HEK293 (cell line): ENCODE measurements around the gene OTOF.

Source experiments
- CTCF ChIA-PET: fragments of 350-600 bp; formaldehyde crosslinking; extraction: SDS; loops from one replicate; lab custom pipeline; 2021; ENCODE audit warnings: antibody characterized with exemption; lab: Yijun Ruan, JAX
- POLR2A ChIA-PET: fragments of 300-600 bp; formaldehyde crosslinking; extraction: SDS; loops from one replicate; lab custom pipeline; 2020; ENCODE audit warnings: antibody characterized with exemption, inconsistent platforms; lab: Yijun Ruan, JAX
- H3K27ac ChIP-seq: fragments of 200-500 bp; sonication (Bioruptor generic); 2 replicates; pipeline ENCODE4 v1.5.1; 2014; ENCODE audit warnings: low read depth, low read length, control low read depth, inconsistent platforms; ENCODE audit errors: extremely low read depth
- H3K36me3 ChIP-seq, 2 experiments: fragments of 200-500 bp in 1 of 2; sonication (Bioruptor generic) in 1 of 2; 1 replicate in 1 of 2; 2 replicates in 1 of 2; pipeline ENCODE4 v1.5.1; 2014 to 2017; ENCODE audit warnings: inconsistent platforms in 2 of 2, low read length in 2 of 2; ENCODE audit not compliant: control insufficient read depth in 2 of 2, insufficient read depth in 1 of 2
- H3K4me1 ChIP-seq: fragments of 200-500 bp; sonication (Bioruptor generic); 2 replicates; pipeline ENCODE4 v1.5.1; 2014; ENCODE audit warnings: mild to moderate bottlenecking, low read length, inconsistent platforms; ENCODE audit not compliant: control insufficient read depth, insufficient read depth
- H3K4me3 ChIP-seq: 2 replicates; pipeline ENCODE4 v1.5.1; 2011; ENCODE audit warnings: low read depth, mild to moderate bottlenecking, control low read depth, low read length, moderate library complexity
- H3K9me3 ChIP-seq: fragments of 200-500 bp; sonication (Bioruptor generic); 2 replicates; pipeline ENCODE4 v1.5.1; 2014; ENCODE audit warnings: low read depth, low read length, inconsistent platforms; ENCODE audit not compliant: control insufficient read depth, insufficient read depth
- BCL6B ChIP-seq: fragments of 450-650 bp; formaldehyde crosslinking; IDR thresholded peaks from 2 replicates; pipeline ENCODE4 v1.5.1; 2017; ENCODE audit warnings: missing biosample characterization, missing genetic modification characterization
- PRDM1 ChIP-seq: fragments of 450-650 bp; formaldehyde crosslinking; IDR thresholded peaks from 2 replicates; pipeline ENCODE4; 2016; ENCODE audit warnings: missing biosample characterization, missing genetic modification characterization
- SCRT2 ChIP-seq: fragments of 450-650 bp; formaldehyde crosslinking; IDR thresholded peaks from 2 replicates; pipeline ENCODE4 v1.5.1; 2016; ENCODE audit warnings: missing biosample characterization, missing genetic modification characterization
- ZBTB21 ChIP-seq: fragments of 450-650 bp; formaldehyde crosslinking; IDR thresholded peaks from 2 replicates; pipeline ENCODE4 v1.5.1; 2017; ENCODE audit warnings: missing biosample characterization, missing genetic modification characterization
- ZNF157 ChIP-seq: fragments of 450-650 bp; formaldehyde crosslinking; IDR thresholded peaks from 2 replicates; pipeline ENCODE4 v1.5.1; 2016; ENCODE audit warnings: missing biosample characterization, missing genetic modification characterization
- ZNF2 ChIP-seq: fragments of 450-650 bp; formaldehyde crosslinking; IDR thresholded peaks from 2 replicates; pipeline ENCODE4 v1.5.1; 2016; ENCODE audit warnings: missing biosample characterization, missing genetic modification characterization
- ZNF211 ChIP-seq: fragments of 450-650 bp; formaldehyde crosslinking; IDR thresholded peaks from 2 replicates; pipeline ENCODE4 v1.5.1; 2016; ENCODE audit warnings: low read depth, missing biosample characterization, missing genetic modification characterization
- ZNF214 ChIP-seq: fragments of 450-650 bp; formaldehyde crosslinking; IDR thresholded peaks from 2 replicates; pipeline ENCODE4 v1.5.1; 2017; ENCODE audit warnings: missing biosample characterization, mild to moderate bottlenecking, missing genetic modification characterization, borderline replicate concordance
- ZNF239 ChIP-seq: fragments of 450-650 bp; formaldehyde crosslinking; IDR thresholded peaks from 2 replicates; pipeline ENCODE4 v1.5.1; 2016; ENCODE audit warnings: missing biosample characterization, missing genetic modification characterization
- ZNF280D ChIP-seq: fragments of 450-650 bp; formaldehyde crosslinking; IDR thresholded peaks from 2 replicates; pipeline ENCODE4 v1.5.1; 2016; ENCODE audit warnings: missing biosample characterization, missing genetic modification characterization
- ZNF302 ChIP-seq: fragments of 450-650 bp; formaldehyde crosslinking; IDR thresholded peaks from 2 replicates; pipeline ENCODE4 v1.5.1; 2016; ENCODE audit warnings: missing biosample characterization, missing genetic modification characterization, low read depth
- ZNF335 ChIP-seq: fragments of 450-650 bp; formaldehyde crosslinking; conservative IDR thresholded peaks from 2 replicates; pipeline ENCODE4 v1.5.1; 2016; ENCODE audit warnings: missing biosample characterization, missing genetic modification characterization
- ZNF341 ChIP-seq: fragments of 450-650 bp; formaldehyde crosslinking; IDR thresholded peaks from 2 replicates; pipeline ENCODE4; 2016; ENCODE audit warnings: low read depth, missing biosample characterization, missing genetic modification characterization
- ZNF398 ChIP-seq: fragments of 450-650 bp; formaldehyde crosslinking; IDR thresholded peaks from 2 replicates; pipeline ENCODE4 v1.5.1; 2017; ENCODE audit warnings: missing biosample characterization, missing genetic modification characterization
- ZNF488 ChIP-seq: fragments of 450-650 bp; formaldehyde crosslinking; IDR thresholded peaks from 2 replicates; pipeline ENCODE4 v1.5.1; 2016; ENCODE audit warnings: missing biosample characterization, missing genetic modification characterization
- ZNF513 ChIP-seq: fragments of 450-650 bp; IDR thresholded peaks from 2 replicates; pipeline ENCODE4 v1.5.1; 2018; ENCODE audit warnings: missing biosample characterization, missing genetic modification characterization
- ZNF518A ChIP-seq: fragments of 450-650 bp; formaldehyde crosslinking; conservative IDR thresholded peaks from 2 replicates; pipeline ENCODE4 v1.5.1; 2016; ENCODE audit warnings: low read depth, missing biosample characterization, missing genetic modification characterization
- ZNF544 ChIP-seq: fragments of 450-650 bp; formaldehyde crosslinking; IDR thresholded peaks from 2 replicates; pipeline ENCODE4 v1.5.0; 2017; ENCODE audit warnings: missing biosample characterization, missing genetic modification characterization
- ZNF580 ChIP-seq: fragments of 450-650 bp; formaldehyde crosslinking; IDR thresholded peaks from 2 replicates; pipeline ENCODE4 v1.5.1; 2016; ENCODE audit warnings: missing biosample characterization, missing genetic modification characterization
- ZNF639 ChIP-seq: fragments of 450-650 bp; formaldehyde crosslinking; IDR thresholded peaks from 2 replicates; pipeline ENCODE4 v1.5.1; 2016; ENCODE audit warnings: missing biosample characterization, missing genetic modification characterization

Gene OTOF

GRCh38 chr2:26429779-26430578, 47.9 kb downstream of the OTOF start (continued):
- TF ChIP-seq ZNF280D (tag by site-specific recombination) (no peak), BCL6B (tag by site-specific recombination) (no peak), ZNF335 (tag by site-specific recombination) (no peak), ZNF544 (tag by site-specific recombination) (no peak)
- TF ChIP-seq, all 188 proteins: peak for 2

- no peaks in the 10 kb centered on the region for H3K9me3 ChIP-seq
- H3K4me3 ChIP-seq = no peak overlapping the region
- TF ChIP-seq ZNF157 (tag by site-specific recombination) = no peak
- no peak for TF ChIP-seq ZNF580
- no peak for TF ChIP-seq ZNF302 (tag by site-specific recombination)
- TF ChIP-seq ZNF341 (tag by site-specific recombination) = no peak
- no peak for TF ChIP-seq ZNF211 (tag by site-specific recombination)
- no peak for TF ChIP-seq PRDM1
- TF ChIP-seq ZNF488 = no peak
- no peak for TF ChIP-seq ZNF398 (tag by site-specific recombination)
- no peak for TF ChIP-seq ZNF239
- no peak for TF ChIP-seq ZNF518A (tag by site-specific recombination)
- no peak for TF ChIP-seq ZNF513 (tag by site-specific recombination)
- TF ChIP-seq ZNF639 (tag by site-specific recombination) = no peak
- TF ChIP-seq ZNF214 (tag by site-specific recombination) = no peak
- no peak for TF ChIP-seq ZBTB21 (tag by site-specific recombination)
- no peak for TF ChIP-seq SCRT2 (tag by site-specific recombination)
- no peak for TF ChIP-seq ZNF2 (tag by site-specific recombination)
- TF ChIP-seq, all 188 proteins: peak for 0
- POLR2A ChIA-PET = no interaction called here
- CTCF ChIA-PET = no interaction called here
- no peaks in the 10 kb centered on the region for H3K36me3 ChIP-seq
- no peak overlapping the region for H3K27ac ChIP-seq
- peaks cover 6% of the 10 kb centered on the region for H3K4me1 ChIP-seq
Observed at GRCh38 chr2:26428846-26429245, 49.1 kb downstream of the OTOF start.
